ENCODE results near the gene MAPK4.
"Not testable (repeated sequence)": the region's sequence is repeated elsewhere in the genome, so short reads cannot be mapped to it uniquely, and the experiment has no call there.

The MAPK4 gene

DNA sequence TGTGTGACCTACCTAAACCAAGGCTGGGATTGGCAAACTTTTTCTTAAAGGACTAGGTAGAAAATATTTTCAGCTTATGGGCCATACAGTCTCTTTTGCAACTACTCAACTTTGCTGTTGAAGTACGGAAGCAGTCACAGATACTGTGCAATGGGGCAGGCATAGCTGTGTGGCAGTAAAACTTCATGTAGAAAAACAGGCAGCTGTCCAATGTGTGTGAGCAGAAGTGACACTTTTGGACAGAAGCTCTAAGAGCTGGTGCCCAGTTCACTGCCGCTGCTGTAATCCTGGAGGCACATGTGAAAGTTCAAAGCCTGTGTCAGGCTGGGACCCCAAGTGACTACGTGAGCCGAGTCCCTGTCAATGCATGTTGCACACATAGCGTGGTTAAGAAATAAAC is 46.7 kb downstream of the MAPK4 start:
- H3K27ac ChIP-seq: no peak overlapping the region
- TF ChIP-seq, protein P1, sequence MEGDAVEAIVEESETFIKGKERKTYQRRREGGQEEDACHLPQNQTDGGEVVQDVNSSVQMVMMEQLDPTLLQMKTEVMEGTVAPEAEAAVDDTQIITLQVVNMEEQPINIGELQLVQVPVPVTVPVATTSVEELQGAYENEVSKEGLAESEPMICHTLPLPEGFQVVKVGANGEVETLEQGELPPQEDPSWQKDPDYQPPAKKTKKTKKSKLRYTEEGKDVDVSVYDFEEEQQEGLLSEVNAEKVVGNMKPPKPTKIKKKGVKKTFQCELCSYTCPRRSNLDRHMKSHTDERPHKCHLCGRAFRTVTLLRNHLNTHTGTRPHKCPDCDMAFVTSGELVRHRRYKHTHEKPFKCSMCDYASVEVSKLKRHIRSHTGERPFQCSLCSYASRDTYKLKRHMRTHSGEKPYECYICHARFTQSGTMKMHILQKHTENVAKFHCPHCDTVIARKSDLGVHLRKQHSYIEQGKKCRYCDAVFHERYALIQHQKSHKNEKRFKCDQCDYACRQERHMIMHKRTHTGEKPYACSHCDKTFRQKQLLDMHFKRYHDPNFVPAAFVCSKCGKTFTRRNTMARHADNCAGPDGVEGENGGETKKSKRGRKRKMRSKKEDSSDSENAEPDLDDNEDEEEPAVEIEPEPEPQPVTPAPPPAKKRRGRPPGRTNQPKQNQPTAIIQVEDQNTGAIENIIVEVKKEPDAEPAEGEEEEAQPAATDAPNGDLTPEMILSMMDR (IDR thresholded peaks at IDR 0.05): no peak
- no peak for TF ChIP-seq ZFX (IDR thresholded peaks at IDR 0.05; ENCODE audit: borderline replicate concordance)

DNA sequence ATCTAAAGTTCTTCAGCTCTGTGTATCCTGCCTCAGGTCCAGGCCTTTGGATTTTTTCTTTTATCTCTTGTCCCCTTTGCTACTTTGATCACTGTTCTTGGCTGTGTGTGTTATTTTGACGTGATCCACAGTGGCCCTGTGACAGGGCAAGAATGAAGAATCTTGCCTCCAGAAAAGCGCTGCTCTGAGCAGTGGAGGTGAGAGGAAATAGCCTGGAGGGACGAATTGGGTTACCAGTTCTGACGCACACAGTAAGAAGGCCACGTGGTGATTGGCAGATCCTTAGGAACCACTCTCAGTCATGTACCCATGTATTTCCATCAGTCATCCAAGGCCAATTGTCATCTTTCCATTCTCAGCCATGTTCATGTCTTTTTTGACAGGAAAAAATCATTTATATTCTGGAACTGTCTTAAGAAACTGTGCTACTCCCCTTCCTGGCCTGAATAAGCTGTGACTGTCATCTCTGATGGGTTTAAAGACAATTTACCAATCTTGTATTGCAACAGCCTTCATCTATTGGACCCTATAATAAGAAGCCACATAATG is 47.6 kb downstream of the MAPK4 start:
- TF ChIP-seq, protein P1 (IDR thresholded peaks at IDR 0.05): no peak
- H3K27ac ChIP-seq: no peak overlapping the region

DNA sequence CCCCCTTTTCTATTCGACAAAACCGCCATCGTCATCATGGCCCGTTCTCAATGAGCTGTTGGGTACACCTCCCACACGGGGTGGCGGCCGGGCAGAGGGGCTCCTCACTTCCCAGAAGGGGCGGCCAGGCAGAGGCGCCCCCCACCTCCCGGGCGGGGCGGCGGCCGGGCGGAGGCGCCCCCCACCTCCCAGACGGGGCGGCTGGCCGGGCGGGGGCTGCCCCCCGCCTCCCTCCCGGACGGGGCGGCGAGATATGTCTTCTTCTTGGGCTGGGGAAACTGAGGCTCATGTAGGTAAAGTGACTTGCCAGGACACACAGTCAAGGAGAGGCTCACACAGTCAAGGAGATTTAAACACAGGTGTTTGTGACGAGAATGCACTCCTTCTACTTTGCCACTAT is 49.3 kb downstream of the MAPK4 start:
- H3K27ac ChIP-seq: not testable (repeated sequence)

DNA sequence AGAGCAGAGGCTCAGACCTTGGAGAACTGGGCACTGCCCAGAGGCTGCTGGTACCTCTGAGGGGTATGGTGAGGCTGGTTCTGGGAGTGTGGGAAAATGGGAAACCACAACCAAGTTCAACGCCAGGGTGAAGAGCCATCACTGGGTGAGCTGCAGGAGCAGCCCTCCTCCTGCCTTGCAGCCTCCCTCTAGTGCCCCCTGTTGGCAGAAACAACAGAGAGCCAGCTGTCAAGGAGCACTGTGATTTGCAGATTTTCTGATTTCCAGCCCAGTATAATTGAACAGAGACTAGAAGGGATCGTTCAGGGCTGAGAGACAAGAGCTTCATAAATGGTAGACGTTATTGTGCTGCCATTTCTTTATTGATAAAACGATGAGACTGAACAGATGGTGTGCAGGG is 50.5 kb downstream of the MAPK4 start:
- TF ChIP-seq, protein P1 (IDR thresholded peaks at IDR 0.05): peak; percentile 66
- TF ChIP-seq ZFX (IDR thresholded peaks at IDR 0.05; ENCODE audit: borderline replicate concordance): no peak
- peak overlapping the region; percentile 34; the same call in 1 of the 2 replicates for H3K27ac ChIP-seq

DNA sequence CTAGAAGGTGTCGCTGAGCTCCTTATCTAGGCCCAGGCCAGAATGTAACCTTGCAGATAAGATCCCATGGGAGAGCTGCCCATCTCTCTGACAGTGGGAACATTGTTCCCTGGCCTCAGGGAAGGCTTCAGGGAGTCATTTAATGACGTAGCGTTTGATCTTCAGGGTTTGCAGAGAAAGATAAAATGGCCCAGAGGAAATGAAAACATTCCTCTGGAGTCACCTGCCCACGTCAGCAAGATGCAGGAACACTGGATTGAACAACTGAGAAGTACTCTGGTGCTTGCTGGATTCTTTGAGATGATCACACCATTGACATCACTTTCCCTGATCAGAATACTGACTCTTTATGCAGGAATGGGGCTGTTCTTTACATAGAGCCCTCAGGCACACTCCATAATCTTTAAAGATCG is 51.6 kb downstream of the MAPK4 start:
- H3K27ac ChIP-seq: peak overlapping the region; percentile 34
- TF ChIP-seq, protein P1 (IDR thresholded peaks at IDR 0.05): no peak
- no peak for TF ChIP-seq ZFX (IDR thresholded peaks at IDR 0.05; ENCODE audit: borderline replicate concordance)

DNA sequence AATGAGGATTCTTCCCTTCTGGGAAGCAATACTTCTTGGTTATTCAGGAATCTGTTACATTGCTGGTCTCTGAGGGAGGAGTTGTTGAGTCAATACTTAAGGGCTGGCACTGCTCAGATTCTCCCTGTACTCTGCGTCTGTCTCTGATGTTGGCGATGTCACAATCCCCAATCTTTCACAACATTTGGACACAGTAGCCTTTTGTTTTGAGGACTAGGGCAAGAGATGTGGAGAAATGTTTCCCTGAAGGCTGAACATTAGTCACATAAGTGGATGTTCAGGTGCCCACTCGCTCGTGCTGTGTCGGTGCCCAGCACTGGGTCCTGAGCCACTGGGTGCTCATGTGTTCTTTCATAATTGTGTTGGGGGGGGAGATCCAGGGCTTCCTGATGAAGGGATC is 55.0 kb downstream of the MAPK4 start:
- no peak overlapping the region for H3K27ac ChIP-seq
- TF ChIP-seq, protein P1 (IDR thresholded peaks at IDR 0.05): no peak

DNA sequence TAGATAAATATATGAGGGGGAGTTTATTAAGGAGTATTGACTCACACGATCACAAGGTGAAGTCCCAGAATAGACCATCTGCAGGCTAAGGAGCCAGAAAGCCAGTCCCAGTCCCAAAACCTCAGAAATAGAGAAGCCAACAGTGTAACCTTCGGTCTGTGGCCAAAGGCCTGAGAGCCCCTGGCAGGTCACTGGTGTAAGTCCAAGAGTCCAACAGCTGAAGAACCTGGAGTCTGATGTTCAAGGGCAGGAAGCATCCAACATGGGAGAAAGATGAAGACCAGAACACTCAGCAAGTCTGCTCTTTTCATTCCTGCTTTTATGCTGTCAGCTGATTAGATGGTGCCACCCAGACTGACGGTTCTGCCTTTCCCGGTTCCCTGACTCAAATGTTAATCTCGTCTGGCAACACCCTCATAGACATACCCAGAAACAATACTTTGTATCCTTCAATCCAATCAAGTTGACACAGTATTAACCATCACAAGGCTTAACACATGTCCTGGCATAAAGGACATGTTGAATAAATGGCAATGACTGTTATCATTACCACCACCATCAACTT is 56.7 kb downstream of the MAPK4 start:
- no peak overlapping the region for H3K27ac ChIP-seq
- TF ChIP-seq, protein P1 (IDR thresholded peaks at IDR 0.05): no peak
- TF ChIP-seq ZFX (IDR thresholded peaks at IDR 0.05; ENCODE audit: borderline replicate concordance): no peak

DNA sequence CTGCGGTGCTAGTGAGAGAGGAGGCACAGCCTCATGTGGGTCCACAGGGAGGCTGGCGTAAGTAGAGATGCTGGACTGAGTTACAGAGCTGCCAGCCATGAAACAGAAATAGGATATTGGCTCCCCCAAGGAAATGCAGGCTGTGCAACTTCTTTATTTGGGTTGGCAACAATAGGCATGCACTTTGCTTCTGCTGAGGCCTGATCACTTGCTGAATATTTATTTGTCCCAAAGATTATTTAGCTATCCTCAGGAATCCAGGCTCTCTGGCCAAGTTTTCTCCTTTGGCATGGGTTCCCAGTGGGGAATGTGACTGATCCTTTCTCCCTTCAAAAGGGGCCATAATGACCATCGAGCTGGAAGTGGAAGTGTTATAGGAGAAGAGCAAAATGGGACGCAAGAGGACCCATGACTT is 60.0 kb downstream of the MAPK4 start:
- no peak for TF ChIP-seq ZFX (IDR thresholded peaks at IDR 0.05; ENCODE audit: borderline replicate concordance)
- TF ChIP-seq, protein P1 (IDR thresholded peaks at IDR 0.05): no peak
- peak overlapping the region; percentile 83 for H3K27ac ChIP-seq

All from 22Rv1 (cell line).